NCI-H345 (cell line): Measurements from ENCODE around the gene ARL15.
A peak's percentile ranks its signal among the peaks of the same experiment; 100 is the strongest.

Experiments
- DNase-seq: peaks from one replicate; lab custom pipeline; 2025; lab: John Stamatoyannopoulos, UW

Gene ARL15

DNA sequence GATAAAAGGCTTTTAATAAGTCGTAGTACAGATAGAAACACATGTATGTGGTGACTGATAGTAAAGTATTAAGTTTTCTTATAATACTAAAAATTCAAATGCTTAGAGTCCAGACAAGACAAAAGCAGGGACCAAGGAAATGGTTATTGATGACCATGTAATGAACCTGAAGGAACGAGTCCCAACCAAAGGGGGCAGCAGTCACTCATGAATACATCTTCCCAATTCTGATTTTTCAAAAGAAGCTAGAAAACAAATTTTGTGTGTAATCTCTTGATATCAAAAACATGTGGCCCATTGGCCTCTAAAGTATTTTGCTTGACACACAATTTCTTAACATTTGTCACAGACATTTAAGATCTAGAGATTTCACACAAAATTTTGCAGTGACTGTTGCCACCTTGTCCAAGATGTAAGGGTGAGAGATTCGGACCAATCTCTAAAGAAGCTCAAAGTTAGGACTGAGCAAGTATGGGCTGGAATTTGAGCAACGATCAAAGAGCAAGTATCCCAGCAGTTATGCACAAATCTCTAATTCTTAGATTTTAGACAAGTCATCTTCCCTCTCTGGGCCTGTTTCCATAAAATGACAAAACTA, 66.8 kb downstream of the ARL15 start:
- no peak for DNase-seq

DNA sequence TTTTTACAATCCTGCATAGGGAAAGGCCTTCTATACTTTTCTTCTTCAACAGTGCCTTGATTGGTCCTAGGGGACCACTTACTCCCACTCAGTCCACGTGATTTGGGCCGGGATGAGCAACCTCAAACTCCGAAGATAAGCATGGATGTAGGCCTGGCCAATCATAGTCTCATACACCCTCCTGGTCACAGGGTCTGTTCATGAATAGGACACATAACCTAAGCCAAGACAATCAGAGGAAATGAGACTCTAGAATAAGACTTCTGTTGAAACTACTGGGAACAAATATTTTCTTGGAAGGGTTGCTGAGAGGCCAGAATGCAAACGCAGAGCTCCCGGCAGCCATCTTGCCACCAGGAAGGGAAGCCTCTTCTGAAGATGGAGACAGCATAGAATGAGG, 68.1 kb downstream of the ARL15 start:
- no peak for DNase-seq

- DNase-seq = no peak
Measured at GRCh38 chr5:54234304-54234933, 76.0 kb downstream of the ARL15 start.

DNA sequence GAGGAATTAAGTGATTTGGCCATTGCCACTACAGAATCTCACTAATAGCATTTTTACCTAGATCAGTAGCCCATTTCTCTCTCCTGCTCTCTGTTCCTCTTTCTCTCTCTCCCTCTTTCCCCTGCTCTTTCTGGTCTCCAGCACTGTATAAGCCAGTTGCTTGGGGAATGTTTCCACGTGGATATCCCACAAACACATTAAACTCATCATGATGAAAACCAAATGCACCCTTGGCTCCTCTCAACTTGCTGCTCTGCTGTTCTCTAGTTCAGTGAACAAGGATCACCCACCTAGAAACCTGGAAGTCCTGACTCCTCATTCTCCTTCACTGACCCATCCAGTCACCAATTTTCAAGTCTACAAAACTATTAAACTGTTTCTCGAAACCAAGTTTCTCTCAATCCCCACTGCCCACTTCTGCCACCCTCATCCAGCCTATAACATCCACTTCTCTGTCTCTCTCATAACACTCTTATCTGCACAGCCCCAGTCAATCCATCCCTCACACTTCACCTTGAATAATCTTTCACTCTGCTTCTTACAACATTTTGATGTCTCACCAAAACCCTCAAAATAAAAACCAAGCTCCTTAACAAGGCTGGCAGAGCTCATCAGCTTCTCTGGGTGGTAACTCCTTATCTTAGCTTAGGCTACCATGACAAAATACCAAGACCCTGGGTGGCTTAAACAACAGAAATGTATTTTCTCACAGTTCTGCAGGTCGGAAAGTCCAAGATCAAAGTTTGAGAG, 79.3 kb downstream of the ARL15 start:
- DNase-seq = no peak

- peak; percentile 26 for DNase-seq
Measured at GRCh38 chr5:54229041-54229780, 81.2 kb downstream of the ARL15 start.

DNA sequence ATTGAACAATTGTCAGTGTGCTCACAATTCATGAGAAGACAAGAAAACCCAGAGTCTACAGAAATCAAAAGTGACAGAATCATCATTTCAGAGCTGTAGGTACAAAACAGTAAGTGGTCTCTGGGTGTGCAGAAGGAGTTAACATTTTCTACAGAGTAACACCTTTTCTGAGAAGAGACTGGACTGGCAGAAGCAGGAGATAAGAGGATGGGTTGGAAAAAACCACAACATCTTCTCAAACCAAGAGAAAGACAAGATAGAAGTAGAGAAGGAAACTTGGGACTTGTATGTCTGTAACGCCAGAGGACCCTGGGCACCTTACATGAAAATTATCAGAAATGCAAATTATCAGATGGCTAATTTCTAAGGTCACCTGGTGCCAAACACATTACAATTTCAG, 82.6 kb downstream of the ARL15 start:
- DNase-seq = no peak

DNA sequence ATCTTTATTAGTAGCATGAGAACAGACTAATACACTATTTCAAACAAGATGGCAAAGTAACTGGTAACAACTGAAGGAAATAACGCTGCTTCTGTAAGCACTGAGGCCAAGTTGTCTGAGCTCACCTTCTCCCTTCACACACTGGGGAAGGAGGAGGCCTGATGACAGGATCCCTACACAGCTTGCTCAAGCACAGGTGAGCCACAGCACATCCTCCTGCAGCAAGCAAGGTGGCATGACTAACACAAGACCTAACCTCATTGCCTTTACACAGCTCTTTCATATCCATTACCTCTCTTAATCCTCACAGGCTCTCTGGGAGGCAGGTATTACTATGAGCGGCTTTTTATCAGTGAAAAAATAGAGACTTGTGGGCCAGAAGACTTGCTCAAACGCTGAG, 83.3 kb downstream of the ARL15 start:
- DNase-seq = no peak

DNA sequence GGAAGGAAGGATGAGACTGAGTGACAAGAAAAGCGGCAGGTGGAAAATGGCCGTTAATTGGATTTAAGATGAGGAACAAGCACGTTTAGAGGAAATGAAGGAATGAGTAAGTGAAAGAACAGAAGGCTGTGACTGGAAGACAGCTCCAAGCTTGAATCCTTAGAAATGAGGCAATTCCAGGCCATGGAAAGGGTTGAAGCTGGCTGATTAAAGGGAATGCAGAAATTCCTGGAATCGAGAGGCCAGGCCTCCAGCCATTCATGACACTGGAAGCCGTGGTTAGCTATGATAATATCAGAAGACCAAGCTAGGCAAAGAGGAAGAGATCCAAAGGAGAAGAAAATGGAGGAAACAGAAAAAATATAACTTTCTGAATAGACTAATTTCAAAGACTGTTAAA, 84.2 kb downstream of the ARL15 start:
- no peak for DNase-seq

DNA sequence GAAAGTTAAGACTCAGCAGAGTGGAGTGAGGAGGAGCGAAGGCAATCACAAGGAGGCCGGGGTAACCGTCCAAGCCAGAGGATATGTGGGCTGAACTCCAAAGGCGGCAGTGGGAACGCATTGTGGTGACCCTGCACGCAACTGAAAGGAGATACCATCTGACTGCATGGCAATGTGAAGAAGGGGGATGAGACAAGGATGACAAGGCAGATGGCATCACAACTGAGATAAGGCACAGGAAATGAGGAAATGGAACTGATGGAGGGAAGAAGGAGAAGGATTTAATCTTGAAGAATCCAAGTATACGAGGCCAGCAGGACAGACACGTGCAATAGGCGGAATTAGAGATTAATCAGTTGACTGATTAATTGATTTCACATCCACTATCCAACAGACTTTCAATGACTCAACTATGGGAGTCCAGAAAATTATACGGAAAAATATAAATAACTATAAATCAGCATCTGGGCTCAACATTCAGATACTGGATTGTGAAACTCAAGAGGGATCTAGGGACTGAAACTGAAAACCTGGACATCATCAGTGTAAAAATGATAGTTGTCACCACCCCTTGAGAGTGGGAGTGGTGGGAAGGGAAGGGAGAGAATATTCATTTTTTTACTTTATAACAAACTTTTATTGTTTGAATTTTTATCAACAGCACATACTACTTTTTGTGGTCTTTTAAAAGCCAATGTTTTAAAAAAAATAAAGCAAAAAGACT, 86.1 kb downstream of the ARL15 start:
- DNase-seq = no peak

GRCh38 chr5:54222336-54222735, 88.0 kb downstream of the ARL15 start:
- DNase-seq = no peak

DNA sequence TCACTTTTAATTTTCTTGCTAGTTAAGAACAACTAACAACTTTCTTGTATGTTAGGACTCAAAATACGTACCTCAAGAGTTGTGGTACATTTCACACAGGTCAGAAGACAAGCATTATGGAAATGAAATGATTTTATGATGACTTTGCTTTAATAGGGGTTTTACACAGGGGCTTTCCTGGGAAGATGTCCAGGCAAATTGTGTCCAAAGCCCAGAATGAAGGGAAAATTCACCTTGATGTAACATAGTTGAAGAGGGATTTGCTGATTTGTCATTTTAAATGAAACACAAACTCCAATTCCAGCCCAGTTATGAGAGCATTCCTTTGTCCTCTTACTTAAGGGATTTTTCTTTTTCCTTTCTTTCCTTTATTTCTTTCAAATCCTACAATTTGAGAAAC, 89.2 kb downstream of the ARL15 start:
- DNase-seq = no peak

- DNase-seq = no peak
Measured at GRCh38 chr5:54220230-54221040, 89.9 kb downstream of the ARL15 start.

DNA sequence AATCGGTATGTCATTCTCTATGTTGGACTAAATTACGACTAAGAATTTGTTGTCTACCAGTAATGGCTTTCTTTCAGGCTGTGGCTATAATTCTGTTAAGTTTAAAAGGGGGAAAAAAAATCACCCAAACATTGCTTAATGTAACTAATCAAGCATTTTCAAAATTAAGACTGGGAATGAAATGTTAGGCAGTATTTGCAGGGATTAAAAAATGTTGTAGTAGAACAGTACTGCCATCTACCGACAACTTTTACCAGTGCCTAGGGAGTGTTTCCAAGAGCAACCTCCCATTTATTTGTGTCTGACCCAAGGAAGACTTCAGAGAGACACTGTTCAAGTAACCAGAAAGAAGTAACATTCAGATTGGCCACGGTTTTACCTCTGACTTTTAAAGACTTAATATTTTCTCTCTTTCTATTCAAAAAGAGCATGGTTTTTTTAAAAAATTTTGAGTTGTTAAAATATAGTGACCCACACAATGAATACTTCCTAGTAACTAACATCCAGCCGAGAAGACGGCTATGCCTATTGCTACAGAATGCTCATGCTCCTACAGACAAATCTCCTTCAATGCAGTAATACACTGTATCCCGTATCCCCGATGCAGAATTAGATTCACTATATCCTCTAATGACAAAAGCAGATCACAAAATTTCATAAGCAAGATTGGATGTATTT, 92.4 kb downstream of the ARL15 start:
- peak; percentile 50 for DNase-seq

DNA sequence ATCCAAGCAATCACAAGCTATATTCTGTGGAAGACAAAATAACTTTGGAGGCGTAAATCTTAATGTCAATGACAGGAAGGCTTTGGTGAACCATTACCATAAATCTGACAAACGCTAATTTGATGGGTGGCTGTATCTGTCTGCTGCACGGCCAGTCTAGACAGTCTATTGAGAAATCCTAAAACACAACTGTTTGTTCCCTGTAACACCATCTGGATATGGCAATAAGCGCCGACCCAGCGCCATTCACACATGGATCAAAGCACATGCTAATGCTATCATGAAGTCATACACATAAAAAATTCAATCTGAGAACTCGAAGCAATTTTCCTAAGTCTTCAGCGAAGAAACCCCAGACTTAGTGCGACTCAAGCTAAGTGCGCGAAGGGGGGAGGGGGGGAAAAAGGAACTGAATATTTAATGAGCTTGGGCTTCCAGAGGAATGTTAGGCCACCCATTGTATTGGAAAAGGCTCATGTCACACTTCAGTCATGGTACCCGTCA, 95.1 kb downstream of the ARL15 start:
- DNase-seq = no peak

DNA sequence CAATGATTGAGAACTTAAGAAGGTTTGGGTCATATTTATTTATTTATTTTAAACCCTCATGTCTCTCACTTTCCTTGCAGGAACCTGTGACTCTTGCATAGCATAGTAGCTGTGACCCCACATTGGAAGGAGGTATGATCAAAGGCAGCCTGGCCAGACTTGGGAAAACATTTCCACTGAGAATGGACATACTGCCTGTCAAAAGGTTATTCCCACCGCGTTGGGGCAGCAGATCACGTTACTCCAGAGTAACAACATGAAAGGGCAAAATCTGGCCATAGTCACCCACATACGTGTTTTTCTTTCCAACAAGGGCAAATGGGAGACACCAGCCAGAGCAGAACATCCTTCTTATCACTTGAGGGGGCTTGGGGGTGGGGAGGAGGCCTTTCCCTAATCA, 95.7 kb downstream of the ARL15 start:
- no peak for DNase-seq

DNA sequence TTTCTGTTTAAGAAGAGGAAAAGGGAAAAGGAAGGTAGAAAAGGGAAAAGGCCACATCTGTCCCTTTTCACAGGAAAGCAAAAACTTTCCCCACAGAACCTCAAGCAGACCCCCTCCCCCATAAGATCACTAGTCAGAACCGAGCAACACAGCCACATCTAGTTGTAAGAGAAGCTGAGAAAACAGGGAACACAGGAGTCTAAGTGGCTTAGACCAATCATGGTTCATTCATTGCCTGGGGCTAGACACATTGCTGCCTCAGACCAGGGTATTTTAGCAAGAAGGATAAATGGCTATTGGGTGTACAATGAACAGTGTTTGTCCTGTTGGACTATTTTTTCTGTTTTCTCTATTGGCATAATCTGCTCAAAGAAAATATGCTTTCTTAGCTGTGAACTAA, 98.0 kb downstream of the ARL15 start:
- DNase-seq = no peak

DNA sequence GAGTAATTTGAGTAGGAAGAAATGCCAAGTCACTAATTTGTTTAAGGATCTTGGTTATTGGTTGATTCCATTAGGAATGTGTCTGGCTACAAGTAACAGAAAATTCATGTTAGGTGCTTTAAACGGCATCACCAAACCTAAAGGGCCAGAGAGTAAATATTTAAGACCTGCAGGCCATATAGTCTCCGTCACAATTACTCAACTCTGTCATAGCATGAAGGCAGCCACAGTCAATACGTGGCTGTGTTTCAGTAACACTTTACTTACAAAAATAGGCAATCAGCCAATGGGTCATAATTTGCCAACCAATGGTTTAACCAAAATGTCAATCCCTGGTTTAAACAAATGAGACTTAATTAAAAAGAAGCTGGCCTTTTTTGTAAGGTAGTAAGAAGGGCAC, 98.5 kb downstream of the ARL15 start:
- DNase-seq = no peak

- DNase-seq = no peak
Measured at GRCh38 chr5:54207566-54207965, 102.8 kb downstream of the ARL15 start.

GRCh38 chr5:54206580-54207229, 103.7 kb downstream of the ARL15 start:
- DNase-seq = no peak

- DNase-seq = no peak
Measured at GRCh38 chr5:54205918-54206317, 104.5 kb downstream of the ARL15 start.
